GM06990 (cell line): Measurements from ENCODE around the gene KDELR1.

Source experiments
- DNase-seq: peaks from one replicate; pipeline ENCODE4 v3.0.0-alpha.2; 2011; ENCODE audit not compliant: insufficient read length; ENCODE audit errors: extremely low read depth
- H3K27me3 ChIP-seq: replicated peaks from 2 replicates; pipeline ENCODE4 v1.6.0; 2011; ENCODE audit warnings: low read length; ENCODE audit not compliant: control insufficient read depth, insufficient read depth
- H3K36me3 ChIP-seq: 2 replicates; pipeline ENCODE4 v1.5.1; 2011; ENCODE audit warnings: low read length; ENCODE audit not compliant: control insufficient read depth, insufficient read depth
- H3K4me3 ChIP-seq: replicated peaks from 2 replicates; pipeline ENCODE4 v1.5.1; 2011; ENCODE audit warnings: low read depth, mild to moderate bottlenecking, control low read depth, low read length
- CTCF ChIP-seq: IDR thresholded peaks from 2 replicates; pipeline ENCODE4 v1.5.1; 2011; ENCODE audit warnings: low read length, control low read depth, mild to moderate bottlenecking, inconsistent platforms; ENCODE audit not compliant: insufficient read depth, poor library complexity, severe bottlenecking

Gene KDELR1

GRCh38 chr19:48396824-48397176 lies 5.4 kb upstream of the KDELR1 start:
- no peak for DNase-seq
- no peak overlapping the region for H3K4me3 ChIP-seq
- no peaks in the 10 kb centered on the region for H3K36me3 ChIP-seq
- TF ChIP-seq CTCF = no peak
- H3K27me3 ChIP-seq = peaks cover 3% of the 10 kb centered on the region

- Histone ChIP-seq H3K27me3 (peaks cover 3% of the 10 kb centered on the region), H3K36me3 (no peaks in the 10 kb centered on the region), H3K4me3 (no peak overlapping the region)
- DNase-seq = no peak
- no peak for TF ChIP-seq CTCF
Measured at GRCh38 chr19:48396016-48396823, 4.9 kb upstream of the KDELR1 start.

- DNase-seq = no peak
- Histone ChIP-seq H3K4me3 (no peak overlapping the region), H3K36me3 (no peaks in the 10 kb centered on the region), H3K27me3 (peaks cover 3% of the 10 kb centered on the region)
- TF ChIP-seq CTCF = no peak
Measured at GRCh38 chr19:48395499-48395898, 4.1 kb upstream of the KDELR1 start.

- Histone ChIP-seq H3K27me3 (peaks cover 3% of the 10 kb centered on the region), H3K36me3 (no peaks in the 10 kb centered on the region), H3K4me3 (no peak overlapping the region)
- no peak for DNase-seq
- no peak for TF ChIP-seq CTCF
Measured at GRCh38 chr19:48395170-48395455, 3.8 kb upstream of the KDELR1 start.

GRCh38 chr19:48394331-48395169 lies 3.2 kb upstream of the KDELR1 start:
- H3K4me3 ChIP-seq = no peak overlapping the region
- DNase-seq = no peak
- no peaks in the 10 kb centered on the region for H3K36me3 ChIP-seq
- H3K27me3 ChIP-seq = peaks cover 3% of the 10 kb centered on the region
- TF ChIP-seq CTCF = no peak
